ENCODE results near the gene CHST5. TPM values are rescaled to one million over a fixed set of nuclear protein-coding genes. Genes with fewer than 3 reads are reported as not detected.
A peak's percentile ranks its signal among the peaks of the same experiment; 100 is the strongest.

Gene CHST5
- total and polyA plus RNA-seq, 9 of the 15 experiments (the other 6 are each of a cell fraction or from before 2014, with no cell fraction given) = 0.06 to 0.21 (median 0.14) TPM; not detected in 5

DNA sequence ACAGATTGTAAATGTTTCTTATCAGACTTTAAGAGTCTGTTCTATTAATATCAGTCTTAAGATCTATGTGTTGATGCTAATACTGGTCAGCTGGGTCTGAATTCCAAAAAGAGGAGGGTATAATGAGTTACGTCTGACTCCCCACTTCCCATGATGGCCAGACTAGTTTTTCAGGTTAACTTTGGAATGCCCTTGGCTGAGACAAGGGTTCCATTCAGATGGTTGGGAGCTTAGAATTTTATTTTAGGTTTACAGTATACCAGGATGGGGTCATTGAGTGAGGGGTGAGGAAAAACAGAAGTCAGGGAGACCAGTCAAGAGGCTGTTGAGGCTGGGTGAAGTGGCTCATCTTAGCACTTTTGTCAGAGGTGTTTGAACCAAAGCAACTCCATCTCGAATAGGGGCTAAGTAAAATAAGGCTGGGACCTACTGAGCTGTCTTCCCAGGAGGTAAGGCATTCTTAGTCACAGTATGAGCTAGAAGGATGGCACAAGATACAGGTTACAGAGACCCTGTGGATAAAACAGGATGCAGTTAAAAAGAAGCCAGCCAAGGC is 23.0 kb upstream of the CHST5 start (continued):
- TF ChIP-seq, protein P1, sequence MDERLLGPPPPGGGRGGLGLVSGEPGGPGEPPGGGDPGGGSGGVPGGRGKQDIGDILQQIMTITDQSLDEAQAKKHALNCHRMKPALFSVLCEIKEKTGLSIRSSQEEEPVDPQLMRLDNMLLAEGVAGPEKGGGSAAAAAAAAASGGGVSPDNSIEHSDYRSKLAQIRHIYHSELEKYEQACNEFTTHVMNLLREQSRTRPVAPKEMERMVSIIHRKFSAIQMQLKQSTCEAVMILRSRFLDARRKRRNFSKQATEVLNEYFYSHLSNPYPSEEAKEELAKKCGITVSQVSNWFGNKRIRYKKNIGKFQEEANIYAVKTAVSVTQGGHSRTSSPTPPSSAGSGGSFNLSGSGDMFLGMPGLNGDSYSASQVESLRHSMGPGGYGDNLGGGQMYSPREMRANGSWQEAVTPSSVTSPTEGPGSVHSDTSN (CRISPR knock-in tag; IDR thresholded peaks at IDR 0.05; ENCODE audit: low read depth) = no peak
- TF ChIP-seq, protein P1 (tag; conservative IDR thresholded peaks at IDR 0.05; ENCODE audit: low read depth) = no peak
- TF ChIP-seq ZBTB9 (CRISPR knock-in tag; IDR thresholded peaks at IDR 0.05) = 0 out of 2 replicates have a peak, but pooled peaks have one; percentile 35
- TF ChIP-seq, protein P2, sequence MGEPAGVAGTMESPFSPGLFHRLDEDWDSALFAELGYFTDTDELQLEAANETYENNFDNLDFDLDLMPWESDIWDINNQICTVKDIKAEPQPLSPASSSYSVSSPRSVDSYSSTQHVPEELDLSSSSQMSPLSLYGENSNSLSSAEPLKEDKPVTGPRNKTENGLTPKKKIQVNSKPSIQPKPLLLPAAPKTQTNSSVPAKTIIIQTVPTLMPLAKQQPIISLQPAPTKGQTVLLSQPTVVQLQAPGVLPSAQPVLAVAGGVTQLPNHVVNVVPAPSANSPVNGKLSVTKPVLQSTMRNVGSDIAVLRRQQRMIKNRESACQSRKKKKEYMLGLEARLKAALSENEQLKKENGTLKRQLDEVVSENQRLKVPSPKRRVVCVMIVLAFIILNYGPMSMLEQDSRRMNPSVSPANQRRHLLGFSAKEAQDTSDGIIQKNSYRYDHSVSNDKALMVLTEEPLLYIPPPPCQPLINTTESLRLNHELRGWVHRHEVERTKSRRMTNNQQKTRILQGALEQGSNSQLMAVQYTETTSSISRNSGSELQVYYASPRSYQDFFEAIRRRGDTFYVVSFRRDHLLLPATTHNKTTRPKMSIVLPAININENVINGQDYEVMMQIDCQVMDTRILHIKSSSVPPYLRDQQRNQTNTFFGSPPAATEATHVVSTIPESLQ (CRISPR knock-in tag; IDR thresholded peaks at IDR 0.05) = no peak
- TF ChIP-seq ZNF518B (CRISPR knock-in tag; IDR thresholded peaks at IDR 0.05) = no peak
- TF ChIP-seq CSDE1 (IDR thresholded peaks at IDR 0.05) = no peak
- TF ChIP-seq KLF16 (IDR thresholded peaks at IDR 0.05) = no peak
- no peak for TF ChIP-seq ZNF217 (CRISPR knock-in tag; IDR thresholded peaks at IDR 0.05)
- no peak for TF ChIP-seq ESRRB (CRISPR knock-in tag; IDR thresholded peaks at IDR 0.05; ENCODE audit: borderline replicate concordance)
- no peak for TF ChIP-seq FOXA1 (IDR thresholded peaks at IDR 0.05; ENCODE audit: borderline replicate concordance)
- TF ChIP-seq MECOM (CRISPR knock-in tag; IDR thresholded peaks at IDR 0.05) = peak; percentile 42; the same call in 1 of the 2 replicates
- no peak for TF ChIP-seq SAFB (IDR thresholded peaks at IDR 0.05; ENCODE audit: borderline replicate concordance, low read depth, low read length)
- TF ChIP-seq CBX5 (IDR thresholded peaks at IDR 0.05; ENCODE audit: borderline replicate concordance, low read depth) = no peak
- TF ChIP-seq E2F1 (CRISPR knock-in tag; IDR thresholded peaks at IDR 0.05) = no peak
- no peak for TF ChIP-seq ZNF586 (CRISPR knock-in tag; conservative IDR thresholded peaks at IDR 0.05)
- no peak for TF ChIP-seq ZNF324 (CRISPR knock-in tag; IDR thresholded peaks at IDR 0.05)

Data from K562 (cell line).